BJ (cell line): ENCODE data around the gene ENOX2. TPM values are rescaled to one million over a fixed set of nuclear protein-coding genes. Genes with fewer than 3 reads are reported as not detected.

ENCODE experiments used
- CTCF ChIA-PET: fragments of 350-600 bp; formaldehyde crosslinking; extraction: SDS; loops from one replicate; lab custom pipeline; 2021; ENCODE audit warnings: antibody characterized with exemption, inconsistent platforms; lab: Yijun Ruan, JAX
- POLR2A ChIA-PET: fragments of 300-600 bp; sonication (Branson Sonifier 250); formaldehyde crosslinking; extraction: SDS; loops from one replicate; lab custom pipeline; 2021; ENCODE audit warnings: antibody characterized with exemption; lab: Charles Lee
- DNase-seq: peaks from one replicate; pipeline ENCODE4 v3.0.0-alpha.2; 2011; ENCODE audit warnings: low read depth
- H3K27me3 ChIP-seq: 2 replicates; pipeline ENCODE4 v1.6.0; 2011; ENCODE audit warnings: low read length; ENCODE audit not compliant: control insufficient read depth, insufficient read depth
- H3K36me3 ChIP-seq: 2 replicates; pipeline ENCODE4 v1.5.1; 2011; ENCODE audit warnings: low read length; ENCODE audit not compliant: control insufficient read depth, insufficient read depth
- H3K4me3 ChIP-seq: 2 replicates; pipeline ENCODE4 v1.5.1; 2011; ENCODE audit warnings: low read depth, mild to moderate bottlenecking, control low read depth, low read length
- CTCF ChIP-seq: IDR thresholded peaks from 2 replicates; pipeline ENCODE4 v1.5.1; 2011; ENCODE audit warnings: low read depth, mild to moderate bottlenecking, control low read depth, inconsistent platforms, low read length, moderate library complexity; ENCODE audit not compliant: insufficient read depth
- polyA plus RNA-seq: library from polyadenylated mRNA; depleted of rRNA; stranded (reverse); fragments of >200 nt; gene quantifications from 2 replicates; pipeline ENCODE4 v1.2.3, GENCODE V29; 2011

ENOX2 gene
- polyA plus RNA-seq, 1 experiment: 17.5 TPM

GRCh38 chrX:130836447-130836846, 66.6 kb downstream of the ENOX2 start:
- no peak overlapping the region for H3K4me3 ChIP-seq
- TF ChIP-seq CTCF: no peak
- H3K36me3 ChIP-seq: no peaks in the 10 kb centered on the region
- ChIA-PET POLR2A (no interaction called here), CTCF (no interaction called here)
- H3K27me3 ChIP-seq: no peaks in the 10 kb centered on the region
- DNase-seq: no peak

GRCh38 chrX:130834830-130835229, 68.2 kb downstream of the ENOX2 start:
- H3K4me3 ChIP-seq: no peak overlapping the region
- no peaks in the 10 kb centered on the region for H3K36me3 ChIP-seq
- TF ChIP-seq CTCF: no peak
- DNase-seq: no peak
- no peaks in the 10 kb centered on the region for H3K27me3 ChIP-seq
- POLR2A ChIA-PET: no interaction called here
- CTCF ChIA-PET: no interaction called here

- ChIA-PET CTCF (no interaction called here), POLR2A (no interaction called here)
- no peak overlapping the region for H3K4me3 ChIP-seq
- DNase-seq: no peak
- no peaks in the 10 kb centered on the region for H3K27me3 ChIP-seq
- no peak for TF ChIP-seq CTCF
- no peaks in the 10 kb centered on the region for H3K36me3 ChIP-seq
These were observed 68.9 kb downstream of the ENOX2 start for GRCh38 chrX:130834149-130834548.

GRCh38 chrX:130831347-130831722, 71.7 kb downstream of the ENOX2 start:
- ChIA-PET CTCF (no interaction called here), POLR2A (no interaction called here)
- DNase-seq: no peak
- Histone ChIP-seq H3K27me3 (no peaks in the 10 kb centered on the region), H3K4me3 (no peak overlapping the region), H3K36me3 (no peaks in the 10 kb centered on the region)
- TF ChIP-seq CTCF: no peak

- TF ChIP-seq CTCF: no peak
- H3K36me3 ChIP-seq: no peaks in the 10 kb centered on the region
- ChIA-PET CTCF (no interaction called here), POLR2A (no interaction called here)
- H3K27me3 ChIP-seq: no peaks in the 10 kb centered on the region
- H3K4me3 ChIP-seq: no peak overlapping the region
- no peak for DNase-seq
These were observed 72.2 kb downstream of the ENOX2 start for GRCh38 chrX:130830599-130831346.
